Measurements from ENCODE around the gene TEX14. TPM values are rescaled to one million over a fixed set of nuclear protein-coding genes. Genes with fewer than 3 reads are reported as not detected.

Gene TEX14
- total and polyA plus RNA-seq, 2 donors (not counting 3 experiments of a cell fraction or from before 2014, with no cell fraction given), result 0.10 TPM; not detected in 1

GRCh38 chr17:58640202-58640601 lies 51.6 kb downstream of the TEX14 start:
- ChIA-PET CTCF (interaction anchor here (0.5 to 1.4 kb wide), 4 partner anchors 8 to 709 kb away, joined by 3 to 4 read pairs (median 4); no protein-coding TSS in a partner anchor), POLR2A (interaction anchor here (1.1 to 1.9 kb wide), 2 partner anchors 9 to 19 kb away, joined by 5 to 17 read pairs; no protein-coding TSS in a partner anchor)
- H3K9me3 ChIP-seq (replicated peaks; ENCODE audit: control insufficient read depth, insufficient read depth, low read length), result no peaks in the 10 kb centered on the region
- H3K79me2 ChIP-seq (ENCODE audit: control insufficient read depth, insufficient read depth, low read length), result no peaks in the 10 kb centered on the region
- no peak overlapping the region for H3K9ac ChIP-seq (replicated peaks; ENCODE audit: extremely low read depth, insufficient read depth, low read length)
- no peak for DNase-seq (ENCODE audit: low read depth, low spot score)
- no TSS peak for BruUV-seq (replicated peaks)
- H3K27me3 ChIP-seq (ENCODE audit: control insufficient read depth in 2 of 2, insufficient read depth in 2 of 2, low read length in 2 of 2), result no peaks in the 10 kb centered on the region
- H3K4me1 ChIP-seq (ENCODE audit: control insufficient read depth, extremely low read depth, insufficient read depth, low read length), result peaks cover 20% of the 10 kb centered on the region
- no peaks in the 10 kb centered on the region for H3K9me1 ChIP-seq (replicated peaks; ENCODE audit: control insufficient read depth, extremely low read depth, insufficient read depth, low read length)
- TF ChIP-seq POLR2A (IDR thresholded peaks at IDR 0.05; ENCODE audit: low read depth, low read length), result no peak
- TF ChIP-seq CTCF (IDR thresholded peaks at IDR 0.05; ENCODE audit: extremely low read depth in 1 of 2, insufficient read depth in 1 of 2, low read depth in 1 of 2, low read length in 2 of 2), result no peak
- TF ChIP-seq MYC (IDR thresholded peaks at IDR 0.05; ENCODE audit: low read depth, low read length), result no peak
- TF ChIP-seq GATA2 (IDR thresholded peaks at IDR 0.05; ENCODE audit: insufficient read depth, insufficient read length, low read depth, low read length), result no peak
- no peak for TF ChIP-seq MAX (IDR thresholded peaks at IDR 0.05; ENCODE audit: insufficient read depth, insufficient read length)
- no peak for TF ChIP-seq EZH2 (IDR thresholded peaks at IDR 0.05; ENCODE audit: borderline replicate concordance, low read depth, low read length, severe bottlenecking)
- no peak for TF ChIP-seq FOS (IDR thresholded peaks at IDR 0.05; ENCODE audit: borderline replicate concordance, insufficient read depth, low read length)
- TF ChIP-seq JUN (IDR thresholded peaks at IDR 0.05; ENCODE audit: borderline replicate concordance, insufficient read depth, insufficient read length, low read depth), result no peak
- TF ChIP-seq POLR2AphosphoS5 (IDR thresholded peaks at IDR 0.05; ENCODE audit: insufficient read depth, low read depth, low read length), result no peak
- intact Hi-C loops (cut with micrococcal nuclease), result no loop called here
- H3K36me3 ChIP-seq (ENCODE audit: control insufficient read depth in 2 of 2, extremely low read depth in 1 of 2, insufficient read depth in 2 of 2, low read length in 2 of 2), result no peaks in the 10 kb centered on the region
- dilution Hi-C loops (cut with MboI; ENCODE audit: extremely low pct_ligation_motif_present, low sequenced_read_pairs), result no loop called here
- H4K20me1 ChIP-seq (replicated peaks; ENCODE audit: control insufficient read depth, extremely low read depth, insufficient read depth, low read length), result no peaks in the 10 kb centered on the region
- no peak overlapping the region for H3K27ac ChIP-seq (ENCODE audit: insufficient read depth, low read depth, low read length)
- no peak for FAIRE-seq
- no peak overlapping the region for H2AFZ ChIP-seq (ENCODE audit: low read depth, low read length)
- no peak overlapping the region for H3K4me3 ChIP-seq (replicated peaks in 1 of 3; ENCODE audit: insufficient read depth in 1 of 3, low read depth in 1 of 3, low read length in 3 of 3)
- no peak overlapping the region for H3K4me2 ChIP-seq (ENCODE audit: insufficient read depth, low read length)

All from endothelial cell of umbilical vein (primary cell).